MM.1S (cell line): ENCODE measurements around the gene TMEM116.

Source experiments
- EZH2 ChIP-seq: fragments of 300-600 bp; sonication (generic); optimal IDR thresholded peaks from 2 replicates; pipeline ENCODE3; 2017; ENCODE audit warnings: low read depth, mild to moderate bottlenecking, antibody characterized with exemption, low read length, mixed read lengths
- TF ChIP-seq, protein P1 (sequence below): fragments of 300-600 bp; sonication (generic); IDR thresholded peaks from 2 replicates; pipeline ENCODE4 v1.5.1; 2016; ENCODE audit warnings: antibody characterized with exemption, low read length, mixed read lengths

DNA sequence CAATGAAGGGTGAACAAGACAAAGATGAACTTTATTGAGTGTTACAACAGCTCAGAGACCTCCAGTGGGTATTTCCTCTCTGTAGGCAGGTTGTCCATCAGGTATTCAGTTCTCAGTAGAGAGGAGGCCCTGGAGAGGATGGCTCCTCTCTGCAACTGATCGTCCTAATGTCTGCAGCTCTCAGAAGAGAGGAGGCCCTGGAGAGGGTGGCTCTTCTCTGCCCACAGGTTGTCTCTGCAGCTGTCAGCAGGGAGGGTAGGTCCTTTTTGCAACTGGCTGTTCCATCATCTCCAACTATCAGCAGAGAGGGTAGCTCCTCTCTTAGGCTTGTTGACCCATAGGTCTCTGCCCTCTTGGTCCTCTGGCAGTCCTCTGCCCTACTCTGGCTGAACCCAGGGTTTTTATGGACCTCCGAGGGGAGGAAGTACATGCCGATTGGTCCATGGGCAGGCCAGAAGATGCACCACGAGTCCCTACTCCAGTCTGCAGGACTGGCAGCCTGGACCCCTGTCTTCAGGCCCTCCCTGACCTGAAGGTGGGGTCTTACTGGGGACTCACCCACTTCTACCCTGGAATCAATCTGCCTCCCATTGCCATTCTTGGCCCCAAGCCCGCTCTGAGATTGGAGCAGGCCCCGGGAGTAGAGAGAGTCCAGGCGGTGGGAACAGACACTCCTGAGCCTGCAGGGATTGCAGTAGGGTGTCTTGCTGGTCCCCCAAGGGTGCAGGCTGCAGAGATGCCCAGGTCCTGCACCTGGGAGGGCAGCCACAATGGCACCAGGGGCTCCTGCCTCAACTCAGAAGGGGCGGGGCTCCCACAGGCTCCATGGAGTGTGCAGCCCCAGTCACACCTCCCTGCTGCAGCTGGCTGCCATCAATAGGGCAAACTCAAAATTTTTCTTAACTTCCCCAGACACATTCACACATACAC, 2.3 kb downstream of the TMEM116 start:
- TF ChIP-seq, protein P1, sequence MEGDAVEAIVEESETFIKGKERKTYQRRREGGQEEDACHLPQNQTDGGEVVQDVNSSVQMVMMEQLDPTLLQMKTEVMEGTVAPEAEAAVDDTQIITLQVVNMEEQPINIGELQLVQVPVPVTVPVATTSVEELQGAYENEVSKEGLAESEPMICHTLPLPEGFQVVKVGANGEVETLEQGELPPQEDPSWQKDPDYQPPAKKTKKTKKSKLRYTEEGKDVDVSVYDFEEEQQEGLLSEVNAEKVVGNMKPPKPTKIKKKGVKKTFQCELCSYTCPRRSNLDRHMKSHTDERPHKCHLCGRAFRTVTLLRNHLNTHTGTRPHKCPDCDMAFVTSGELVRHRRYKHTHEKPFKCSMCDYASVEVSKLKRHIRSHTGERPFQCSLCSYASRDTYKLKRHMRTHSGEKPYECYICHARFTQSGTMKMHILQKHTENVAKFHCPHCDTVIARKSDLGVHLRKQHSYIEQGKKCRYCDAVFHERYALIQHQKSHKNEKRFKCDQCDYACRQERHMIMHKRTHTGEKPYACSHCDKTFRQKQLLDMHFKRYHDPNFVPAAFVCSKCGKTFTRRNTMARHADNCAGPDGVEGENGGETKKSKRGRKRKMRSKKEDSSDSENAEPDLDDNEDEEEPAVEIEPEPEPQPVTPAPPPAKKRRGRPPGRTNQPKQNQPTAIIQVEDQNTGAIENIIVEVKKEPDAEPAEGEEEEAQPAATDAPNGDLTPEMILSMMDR = no peak
- no peak for TF ChIP-seq EZH2
